Adipose tissue (tissue), 3 donors: ENCODE data around the gene MAP3K5. TPM values are rescaled to one million over a fixed set of nuclear protein-coding genes. Genes with fewer than 3 reads are reported as not detected.

Experiments
- H3K27ac ChIP-seq: one replicate; pipeline ENCODE4 v1.5.1; 2013; ENCODE audit warnings: low read depth, low read length
- WGBS, 3 donors: extraction: QIAGEN DNeasy Blood & Tissue Kit; methylation state at CpG; one replicate each; pipeline ENCODE4 v1.1.7; 2013; 5-methylcytosine and 5-hydroxymethylcytosine counted together
- polyA plus RNA-seq, 3 donors: library from polyadenylated mRNA; stranded (reverse); fragments of 200-250 nt; gene quantifications; one replicate each; pipeline ENCODE4 v1.2.3, GENCODE V29; 2013
- donor health status: healthy with polysubstance abuse.
- donor health status: Bipolar disorder and iron deficiency.
- donor health status: healthy.

Gene MAP3K5
- polyA plus RNA-seq, 3 donors: 12.3 to 22.4 (median 18.8) TPM

DNA sequence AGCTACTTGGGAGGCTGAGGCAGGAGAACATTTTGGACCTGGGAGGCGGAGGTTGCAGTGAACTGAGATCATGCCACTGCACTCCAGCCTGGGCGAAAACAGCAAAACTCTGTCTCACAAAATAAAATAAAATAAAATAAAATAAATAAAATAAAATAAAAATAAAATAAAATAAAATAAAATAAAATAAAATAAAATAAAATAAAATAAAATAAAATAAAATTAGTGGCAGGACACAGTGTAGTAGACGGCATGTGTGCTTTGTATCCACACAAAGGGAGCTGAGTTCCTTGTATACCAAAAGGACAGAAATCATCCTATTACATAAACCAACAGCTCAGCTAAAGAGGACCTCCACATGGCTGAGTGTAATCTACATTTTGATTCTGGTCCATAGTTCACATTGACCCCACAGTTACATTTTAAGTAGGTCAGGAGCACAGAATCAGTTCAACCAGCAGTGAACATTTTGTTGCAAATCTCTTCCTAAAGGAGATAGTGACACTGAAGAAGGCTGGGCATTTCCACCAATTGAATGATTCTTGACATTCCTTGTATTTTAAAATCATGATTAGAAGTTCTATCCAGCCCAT is 150.3 kb downstream of the MAP3K5 start:
- 95 to 97% (median 96%) methylated on average over 3 of the region's 3 CpGs for WGBS, 3 donors

DNA sequence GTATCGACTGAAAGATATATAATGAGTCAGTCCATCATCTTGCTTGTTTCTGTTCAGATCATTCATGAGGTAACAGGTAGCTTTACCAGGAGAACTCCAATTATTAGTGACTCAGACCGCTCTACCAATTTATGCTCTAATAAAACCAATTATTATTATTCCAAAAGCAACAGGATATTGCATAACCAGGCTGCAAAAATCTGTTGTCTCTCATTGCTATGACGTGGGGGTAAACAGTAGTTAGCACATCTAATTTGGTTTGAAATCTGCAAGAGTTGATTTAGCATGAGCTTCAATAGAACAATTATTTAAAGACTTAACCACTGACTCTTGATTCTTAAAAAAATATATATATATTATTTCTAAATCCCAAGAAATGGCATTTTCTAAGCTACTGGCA is 151.1 kb downstream of the MAP3K5 start:
- no peak overlapping the region for H3K27ac ChIP-seq
- WGBS, 3 donors: 81 to 87% (median 84%) methylated on average over 3 of the region's 3 CpGs

More for the DNA sequence above, 150.3 kb downstream of the MAP3K5 start:
- no peak overlapping the region for H3K27ac ChIP-seq

DNA sequence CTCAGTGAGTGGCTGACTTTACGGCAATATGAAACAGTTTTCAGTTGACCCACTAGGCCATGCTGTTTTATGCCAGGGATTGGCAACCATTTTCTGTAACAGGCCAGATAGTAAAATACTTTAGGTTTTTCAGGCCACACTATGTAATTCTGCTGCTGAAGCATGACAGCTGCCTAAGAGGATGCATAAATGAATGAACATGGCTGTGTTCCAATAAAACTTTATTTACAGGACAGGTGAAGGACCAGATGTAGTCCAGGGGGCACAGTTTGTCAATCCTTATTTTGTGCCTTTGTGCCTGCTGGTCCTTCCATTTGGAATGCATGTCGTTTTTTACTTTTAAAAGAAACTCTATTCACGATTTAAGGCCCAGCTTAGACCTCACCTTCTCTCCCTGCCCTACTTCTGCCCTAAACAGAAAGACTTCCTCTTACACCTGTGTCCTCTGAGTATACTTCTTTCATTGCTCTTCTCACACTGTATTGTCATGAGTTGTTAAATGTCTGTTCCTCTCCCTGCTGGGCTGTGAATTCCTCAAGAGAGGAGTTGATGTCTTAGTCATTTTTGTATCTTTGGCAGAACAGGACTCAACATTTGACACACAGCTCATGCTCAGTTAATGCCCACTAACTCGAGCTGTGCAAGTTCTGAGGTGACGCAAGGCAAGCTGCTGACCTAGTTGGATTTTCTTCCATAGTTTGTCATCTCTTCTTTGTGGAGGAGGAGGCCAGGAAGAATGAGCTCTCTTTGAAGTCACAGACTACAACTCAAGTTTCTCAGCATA is 152.0 kb downstream of the MAP3K5 start:
- WGBS, 3 donors: 77 to 95% (median 78%) methylated on average over 5 of the region's 5 CpGs

DNA sequence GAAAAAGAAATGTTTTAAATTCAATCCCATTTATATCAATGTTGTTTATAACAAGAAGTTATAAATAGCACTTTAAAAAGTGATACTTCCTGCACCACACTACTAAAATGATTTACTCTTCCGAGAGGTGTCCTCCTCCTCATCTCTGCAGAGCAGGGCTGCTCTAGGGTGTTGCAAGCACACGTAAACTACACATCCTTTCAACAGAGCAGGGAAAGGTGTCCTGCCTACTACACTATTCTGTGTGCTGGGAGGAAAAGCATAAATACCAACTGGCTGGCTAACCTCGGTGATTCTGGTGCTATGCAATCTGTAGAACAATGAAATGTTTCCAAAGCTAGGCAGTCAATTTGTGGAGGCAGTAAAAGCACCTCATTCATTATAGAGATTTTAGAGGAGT is 152.6 kb downstream of the MAP3K5 start:
- no peak overlapping the region for H3K27ac ChIP-seq
- 71 to 82% (median 75%) methylated on average over 3 of the region's 3 CpGs for WGBS, 3 donors

More for the DNA sequence above, 152.0 kb downstream of the MAP3K5 start:
- no peak overlapping the region for H3K27ac ChIP-seq

DNA sequence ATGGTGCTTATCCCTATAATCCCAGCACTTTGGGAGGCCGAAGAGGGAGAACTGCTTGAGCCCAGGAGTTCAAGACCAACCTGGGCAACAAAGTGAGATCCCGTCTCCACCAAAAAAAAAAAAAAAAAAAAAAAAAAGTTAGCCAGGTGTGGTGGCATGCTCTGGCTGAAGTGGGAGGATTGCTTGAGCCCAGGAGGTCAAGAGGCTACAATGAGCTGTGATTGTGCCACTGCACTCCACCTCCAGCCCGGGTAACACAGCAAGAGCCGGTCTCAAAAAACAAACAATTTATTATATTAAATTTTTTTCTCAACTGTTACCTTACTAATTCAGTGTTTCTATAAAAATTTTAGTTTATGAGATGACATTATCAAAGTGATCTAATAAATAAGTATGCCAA is 156.7 kb downstream of the MAP3K5 start:
- H3K27ac ChIP-seq: no peak overlapping the region
- WGBS, 3 donors: 93 to 95% (median 95%) methylated on average over 4 of the region's 4 CpGs

DNA sequence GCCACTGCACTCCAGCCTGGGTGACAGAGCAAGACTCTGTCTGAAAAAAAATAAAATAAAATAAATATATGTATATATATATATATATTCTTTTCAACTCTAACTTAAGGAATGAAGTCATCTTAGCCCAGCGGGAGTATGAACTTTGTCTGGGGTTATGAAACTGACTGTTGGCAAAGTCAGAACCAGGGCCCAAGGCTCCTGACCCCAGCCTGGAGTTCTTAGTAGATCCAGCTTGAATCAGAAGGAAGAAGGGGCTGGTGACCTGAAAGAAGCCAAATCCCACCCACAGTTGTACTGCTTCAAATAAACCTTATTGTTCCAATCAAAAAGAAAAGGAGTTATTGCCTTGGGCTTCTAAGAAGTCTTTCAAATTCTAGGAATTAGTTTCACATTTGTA is 158.9 kb downstream of the MAP3K5 start:
- 61 to 89% (median 66%) methylated on average over 1 of the region's 1 CpG for WGBS, 3 donors
- H3K27ac ChIP-seq: no peak overlapping the region

DNA sequence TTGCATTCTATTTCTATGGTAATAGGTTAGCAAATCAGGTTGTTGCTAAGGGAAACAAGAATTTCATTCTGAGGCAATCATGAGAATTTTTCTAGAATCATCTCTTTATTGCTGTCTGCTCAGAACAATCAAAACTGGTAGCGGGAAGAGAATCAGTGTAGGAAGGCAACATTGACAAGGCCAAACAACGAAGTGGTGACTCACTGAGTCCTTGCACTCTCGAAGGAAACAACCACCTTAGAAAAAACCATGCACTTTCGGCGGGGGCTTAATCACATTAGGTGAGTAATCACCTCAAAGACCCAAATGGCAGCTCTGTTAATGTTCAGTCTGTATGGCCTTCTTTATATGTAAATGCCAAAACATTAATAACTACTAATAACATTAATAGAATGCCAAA is 163.3 kb downstream of the MAP3K5 start:
- no peak overlapping the region for H3K27ac ChIP-seq
- WGBS, 3 donors: 91 to 93% (median 92%) methylated on average over 5 of the region's 5 CpGs

DNA sequence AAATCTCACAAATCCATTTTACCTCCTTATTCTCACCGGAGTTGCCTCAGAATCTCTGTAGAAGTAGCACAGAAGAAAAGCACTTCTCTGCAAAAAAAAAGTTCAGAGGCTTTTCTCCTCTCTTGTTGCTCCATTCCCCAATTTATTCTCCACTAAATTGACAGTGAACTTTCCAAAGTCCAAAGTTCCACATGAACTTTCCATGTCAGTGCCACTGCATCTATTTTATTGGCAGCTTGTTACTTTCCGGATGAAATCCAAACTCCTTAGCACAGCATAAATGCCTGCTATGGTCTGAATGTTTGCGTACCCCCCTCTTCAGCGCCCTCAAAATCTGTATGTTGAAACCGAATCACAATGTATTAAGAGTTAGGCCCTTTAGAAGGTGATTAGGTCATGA is 165.1 kb downstream of the MAP3K5 start:
- WGBS, 3 donors: 96 to 97% (median 96%) methylated on average over 5 of the region's 5 CpGs
- no peak overlapping the region for H3K27ac ChIP-seq

DNA sequence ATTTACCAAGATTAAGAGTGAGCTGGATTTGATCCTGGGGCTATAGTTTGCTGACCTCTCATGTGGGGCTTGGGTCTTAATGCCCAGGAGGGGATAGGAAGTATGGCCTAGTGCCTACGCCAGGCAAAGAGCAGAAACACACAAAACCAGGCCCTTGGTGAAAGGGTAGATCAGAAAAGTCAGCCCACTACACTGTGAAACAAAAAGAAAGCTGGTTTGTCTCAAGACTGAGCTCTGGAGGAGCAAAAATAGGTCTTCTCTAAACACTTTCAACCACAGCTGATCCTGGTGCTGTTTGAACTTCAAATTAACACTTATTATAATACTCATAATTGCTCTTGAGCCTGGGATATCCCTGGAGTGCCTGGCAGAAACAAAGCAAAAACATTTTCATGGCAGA is 167.0 kb downstream of the MAP3K5 start:
- WGBS, 3 donors: 88 to 96% (median 89%) methylated on average over 1 of the region's 1 CpG
- no peak overlapping the region for H3K27ac ChIP-seq

DNA sequence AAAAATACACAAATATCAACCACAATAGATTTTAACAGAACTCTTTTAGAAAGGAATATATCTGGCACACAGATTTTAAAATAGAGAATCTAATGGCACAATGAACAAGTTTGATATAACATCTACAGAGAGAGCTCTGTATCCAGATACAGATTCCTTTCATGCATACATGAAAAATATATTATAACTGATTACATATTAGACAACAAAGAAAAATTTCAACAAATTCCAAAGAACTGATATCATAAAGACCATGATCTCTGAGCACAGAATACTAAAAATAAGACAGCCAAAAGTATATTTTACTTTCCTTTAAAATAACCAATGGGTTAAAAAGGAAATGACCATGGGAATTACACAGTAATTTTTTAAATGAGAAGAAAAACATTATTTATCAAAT is 167.9 kb downstream of the MAP3K5 start:
- H3K27ac ChIP-seq: no peak overlapping the region

DNA sequence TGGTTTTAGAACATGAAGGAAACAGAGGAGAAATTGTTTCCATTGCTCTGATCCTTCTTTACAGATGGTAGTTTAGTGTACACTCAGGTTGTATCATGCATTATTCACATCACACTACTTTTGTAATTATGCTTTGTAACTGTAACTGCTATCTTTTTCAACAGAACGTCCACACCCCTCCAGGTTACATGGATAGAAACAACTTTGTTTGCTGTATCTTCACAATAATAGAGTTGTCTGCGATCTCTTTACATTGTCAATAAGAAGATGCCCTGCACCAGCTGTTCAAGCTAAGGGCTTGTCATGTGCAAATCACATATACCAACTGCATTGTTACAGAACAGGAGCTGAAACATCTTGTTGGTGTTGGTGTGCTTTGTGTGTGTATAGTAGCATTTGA is 174.2 kb downstream of the MAP3K5 start:
- H3K27ac ChIP-seq: no peak overlapping the region
- WGBS, 3 donors: 79 to 89% (median 85%) methylated on average over 2 of the region's 2 CpGs

DNA sequence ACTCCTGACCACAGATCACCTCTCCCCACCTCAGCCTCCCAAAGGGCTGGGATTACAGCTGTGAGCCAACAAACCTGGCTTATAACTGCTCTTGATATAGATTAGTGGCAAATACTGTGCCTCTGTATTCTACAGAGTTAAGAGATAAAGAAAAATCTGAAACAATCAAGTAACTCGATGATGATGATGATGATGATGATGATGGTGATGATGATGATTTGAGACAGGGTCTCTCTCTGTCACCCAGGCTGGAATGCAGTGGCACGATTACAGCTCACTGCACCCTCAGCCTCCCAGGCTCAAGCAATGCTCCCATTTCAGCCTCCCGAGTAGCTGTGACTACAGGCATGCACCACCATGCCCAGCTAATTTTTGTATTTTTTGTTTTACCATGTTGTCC is 175.8 kb downstream of the MAP3K5 start:
- WGBS, 3 donors: 92 to 96% (median 96%) methylated on average over 3 of the region's 3 CpGs
- H3K27ac ChIP-seq: no peak overlapping the region

DNA sequence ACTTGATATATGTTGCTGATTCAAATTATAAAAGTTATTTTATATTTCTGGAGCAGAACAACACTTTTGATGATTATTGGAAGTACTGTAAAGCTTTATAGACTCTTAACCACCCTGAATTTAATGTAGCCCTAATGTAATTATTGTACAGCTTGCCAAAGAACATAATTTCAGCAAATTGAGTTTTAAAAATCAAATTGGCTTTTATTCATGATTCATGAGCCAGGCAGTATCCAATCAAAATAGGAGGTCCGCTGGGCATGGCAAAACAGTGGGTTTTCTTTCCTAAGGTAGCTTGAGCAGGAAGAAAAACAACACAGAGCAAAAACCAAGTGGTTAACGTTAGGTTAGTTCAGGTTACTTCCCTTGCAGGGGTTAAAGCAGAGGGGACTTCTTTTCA is 177.3 kb downstream of the MAP3K5 start:
- 71 to 83% (median 82%) methylated on average over 2 of the region's 2 CpGs for WGBS, 3 donors
- H3K27ac ChIP-seq: no peak overlapping the region

DNA sequence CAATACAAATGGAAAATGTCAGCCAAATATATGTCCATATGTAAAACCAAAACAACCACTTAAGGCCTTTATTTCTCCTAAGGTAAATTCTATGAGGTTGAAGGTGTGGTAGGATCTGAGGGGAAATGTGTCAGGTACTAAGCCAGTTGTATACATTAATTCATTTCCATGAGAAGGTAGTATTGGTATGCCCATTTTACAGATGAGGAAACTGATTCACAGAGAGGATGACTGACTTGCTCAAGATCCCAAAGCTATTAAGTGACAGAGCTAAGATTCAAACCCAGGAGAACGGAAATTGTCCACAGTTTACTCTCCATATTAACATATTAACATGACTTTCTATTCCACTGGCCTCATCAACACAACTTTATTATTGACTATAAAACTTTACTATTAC is 177.9 kb downstream of the MAP3K5 start:
- 91 to 97% (median 96%) methylated on average over 1 of the region's 1 CpG for WGBS, 3 donors
- H3K27ac ChIP-seq: no peak overlapping the region

DNA sequence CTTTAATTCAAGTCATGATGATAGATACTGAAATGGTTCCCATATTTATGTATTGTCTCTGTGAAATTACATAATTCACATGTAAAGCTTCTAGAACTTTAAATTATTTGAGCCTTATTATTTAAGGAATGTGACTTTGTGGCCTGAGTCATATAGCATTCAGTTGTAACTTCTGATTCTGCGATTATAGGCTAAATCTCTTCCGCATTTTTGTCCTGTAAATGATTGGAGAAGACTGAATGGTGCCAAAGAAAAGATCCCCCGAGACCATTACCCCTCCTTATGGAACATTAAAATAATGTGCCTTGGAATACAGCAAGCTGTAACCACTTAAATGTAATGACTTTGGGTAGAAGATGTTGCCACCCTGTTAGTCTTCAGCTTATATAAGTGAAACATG is 178.8 kb downstream of the MAP3K5 start:
- WGBS, 3 donors: 76 to 95% (median 95%) methylated on average over 3 of the region's 3 CpGs
- no peak overlapping the region for H3K27ac ChIP-seq

DNA sequence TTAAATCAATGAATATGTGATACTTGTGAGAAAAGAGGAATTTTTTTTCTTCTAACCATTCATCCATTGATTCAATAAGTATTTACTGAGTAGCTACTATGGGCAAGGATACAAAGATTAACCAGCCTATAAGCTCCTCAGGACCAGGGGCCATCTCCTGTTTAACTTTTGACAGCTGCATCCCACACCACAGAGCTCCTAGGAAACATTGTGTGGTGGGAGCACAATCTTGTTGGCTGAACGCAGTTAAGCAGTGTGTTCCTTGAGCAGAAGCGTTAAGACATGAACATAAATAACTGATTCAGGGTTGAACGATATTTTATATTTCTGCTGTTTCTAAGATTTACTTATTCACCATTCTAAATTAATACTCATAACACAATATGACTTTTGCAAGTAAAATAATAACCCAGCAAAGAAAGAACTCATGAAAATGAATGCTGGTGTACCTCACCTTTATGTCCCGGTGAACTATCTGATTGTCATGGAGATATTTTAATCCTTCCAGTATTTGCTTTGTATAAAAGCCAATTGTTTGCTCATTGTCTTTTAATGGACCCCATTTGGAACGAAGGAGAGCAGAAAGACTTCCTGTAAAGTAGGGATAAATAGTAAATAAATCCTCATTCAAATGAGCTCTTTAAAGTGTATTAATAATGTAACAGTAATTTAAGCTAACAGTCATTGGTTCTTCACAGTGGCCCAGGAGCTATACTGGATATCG is 179.4 kb downstream of the MAP3K5 start:
- H3K27ac ChIP-seq: no peak overlapping the region
- WGBS, 3 donors: 75 to 93% (median 92%) methylated on average over 6 of the region's 6 CpGs

DNA sequence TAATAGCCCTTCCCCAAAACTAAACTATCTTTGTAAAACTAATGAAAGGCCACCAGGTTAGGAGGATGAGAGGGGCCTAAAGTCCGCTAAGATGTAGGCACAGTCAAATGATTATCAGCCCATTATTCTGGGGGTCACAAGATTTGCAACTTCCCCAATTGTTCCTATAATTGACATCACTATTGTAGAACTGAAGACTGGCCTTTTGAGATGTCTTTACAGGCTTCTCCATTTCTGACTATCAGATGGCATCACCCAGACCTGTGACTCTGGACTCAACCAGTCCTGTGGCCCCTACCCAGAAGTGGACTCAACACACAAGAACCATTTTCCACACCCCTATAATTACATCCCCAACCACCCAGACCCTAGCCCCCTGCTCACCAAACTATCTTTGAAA is 180.5 kb downstream of the MAP3K5 start:
- 93 to 100% (median 96%) methylated on average over 1 of the region's 1 CpG for WGBS, 3 donors
- no peak overlapping the region for H3K27ac ChIP-seq

DNA sequence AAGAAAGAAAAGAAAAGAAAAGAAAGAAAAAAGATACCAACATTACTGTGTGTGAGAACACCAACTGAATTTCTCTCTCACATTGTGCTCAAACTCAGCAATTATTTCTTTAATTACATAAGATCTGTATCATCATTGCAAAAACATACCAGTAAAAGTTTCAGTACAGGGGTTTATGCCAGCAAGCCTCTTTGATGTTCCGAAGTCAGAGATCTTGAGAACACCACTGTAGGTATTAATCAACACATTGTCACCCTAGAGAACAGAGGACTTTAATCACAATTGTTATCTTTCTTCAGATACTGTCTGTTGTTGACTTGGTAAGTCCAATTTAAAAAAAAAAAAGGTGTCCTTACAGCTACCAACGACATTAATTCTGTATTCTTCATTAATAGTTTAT is 181.1 kb downstream of the MAP3K5 start:
- WGBS, 3 donors: 41 to 90% (median 87%) methylated on average over 2 of the region's 2 CpGs
- H3K27ac ChIP-seq: no peak overlapping the region

DNA sequence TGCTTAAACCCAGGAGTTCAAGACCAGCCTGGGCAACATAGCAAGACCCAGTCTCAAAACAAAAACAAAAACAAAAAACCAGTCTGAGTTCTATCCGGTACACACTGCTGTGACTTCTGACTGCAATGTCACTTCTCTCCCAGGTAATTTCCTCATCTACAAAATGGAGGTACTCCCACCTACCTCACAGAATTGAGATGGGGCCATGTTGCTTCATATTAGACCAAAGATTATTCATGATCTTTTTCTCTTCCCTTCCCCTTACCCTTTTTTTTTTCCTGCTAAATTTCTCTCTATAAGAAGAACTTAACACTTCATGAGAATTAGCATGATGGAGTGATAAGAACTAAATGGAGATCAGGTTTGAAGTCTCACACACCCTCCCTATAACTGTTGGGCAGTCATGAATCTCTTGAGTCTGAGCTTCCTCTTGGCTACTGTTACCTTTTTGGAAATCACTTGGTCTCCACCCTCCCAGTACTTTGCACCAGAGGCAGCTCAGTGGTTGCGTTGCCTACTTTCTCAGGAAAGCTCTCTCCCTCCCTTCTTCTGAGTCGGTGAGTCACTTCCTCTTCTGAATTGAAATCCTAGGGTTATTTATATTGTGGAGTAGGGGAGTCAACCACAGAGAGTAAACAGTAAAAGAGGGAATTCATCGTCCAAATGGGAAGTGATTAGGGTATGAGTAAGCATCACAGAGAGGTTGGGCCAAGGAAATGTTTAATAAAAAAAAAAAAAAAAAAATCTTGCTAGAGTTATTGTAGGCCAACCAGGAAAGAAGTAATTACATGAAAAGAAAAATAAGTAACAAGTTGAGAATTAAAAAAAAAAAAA is 182.2 kb downstream of the MAP3K5 start:
- 25 to 45% (median 26%) methylated on average over 4 of the region's 4 CpGs for whole genome bisulfite sequencing, 3 donors
- H3K27ac ChIP-seq: no peak overlapping the region
